IgD-negative memory B cell (primary cell): ENCODE measurements around the gene TSC1. TPM values are rescaled to one million over a fixed set of nuclear protein-coding genes. Genes with fewer than 3 reads are reported as not detected.

Source experiments
- H3K27ac Mint-ChIP-seq, 3 donors: one replicate each; pipeline ENCODE4 v1.8.0; 2020 to 2022; ENCODE audit warnings: mild to moderate bottlenecking in 3 of 3, mixed read lengths in 3 of 3, moderate library complexity in 1 of 3
- H3K27me3 Mint-ChIP-seq: one replicate; pipeline ENCODE4 v1.8.0; 2021; ENCODE audit warnings: mixed read lengths
- H3K36me3 Mint-ChIP-seq: one replicate; pipeline ENCODE4 v1.8.0; 2020; ENCODE audit warnings: mild to moderate bottlenecking, mixed read lengths
- H3K4me1 Mint-ChIP-seq, 3 donors: one replicate each; pipeline ENCODE4 v1.8.0; 2020 to 2022; ENCODE audit warnings: mixed read lengths in 3 of 3, mild to moderate bottlenecking in 1 of 3
- H3K4me3 Mint-ChIP-seq, 4 donors: one replicate each; pipeline ENCODE4 v1.8.0; 2020 to 2022; ENCODE audit warnings: mild to moderate bottlenecking in 4 of 4, mixed read lengths in 4 of 4, moderate library complexity in 3 of 4
- H3K9me3 Mint-ChIP-seq, 3 donors: one replicate each; pipeline ENCODE4 v1.8.0; 2020 to 2021; ENCODE audit warnings: mixed read lengths in 3 of 3, mild to moderate bottlenecking in 1 of 3
- polyA plus RNA-seq: library from polyadenylated mRNA; unstranded; fragments of 300-500 nt; fragmentation: Illumina TruSeq; gene quantifications from one replicate; pipeline ENCODE4 v1.2.3, GENCODE V29; 2021

TSC1 gene
- polyA plus RNA-seq, 1 donor from 2014 or later: 8.9 TPM

DNA sequence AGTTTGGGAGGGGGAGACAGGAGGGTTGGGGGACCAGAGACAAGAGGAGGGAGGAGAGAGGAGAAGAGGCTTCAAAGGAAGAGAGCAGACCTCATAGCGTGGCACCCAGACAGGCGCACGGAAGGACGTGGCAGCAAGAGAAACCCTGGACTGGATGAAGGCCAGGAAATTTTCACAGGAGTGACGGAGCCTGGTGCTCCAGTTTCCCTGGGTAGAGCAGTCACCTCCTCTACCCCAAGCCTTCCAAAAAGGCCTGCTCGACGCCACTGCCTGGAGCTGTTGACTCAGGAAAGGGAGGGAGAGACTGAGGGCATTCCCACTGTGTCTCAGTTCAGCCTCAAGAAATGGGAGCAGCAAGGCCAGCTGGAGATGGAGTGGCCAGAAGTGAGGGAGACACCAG, 85.7 kb downstream of the TSC1 start:
- H3K4me1 Mint-ChIP-seq: peaks cover 8 to 14% (median 9%) of the 10 kb centered on the region in 3 donors
- H3K4me3 Mint-ChIP-seq: no peak overlapping the region
- H3K27me3 Mint-ChIP-seq: peaks cover 5% of the 10 kb centered on the region
- peaks cover 2% of the 10 kb centered on the region for H3K36me3 Mint-ChIP-seq
- no peak overlapping the region for H3K27ac Mint-ChIP-seq
- no peaks in the 10 kb centered on the region for H3K9me3 Mint-ChIP-seq

- Mint-ChIP-seq H3K27ac (no peak overlapping the region), H3K9me3 (no peaks in the 10 kb centered on the region), H3K4me3 (no peak overlapping the region), H3K4me1 (peaks cover 8 to 15% (median 9%) of the 10 kb centered on the region in 3 donors), H3K27me3 (peaks cover 5% of the 10 kb centered on the region), H3K36me3 (peaks cover 2% of the 10 kb centered on the region)
These were observed 86.6 kb downstream of the TSC1 start for GRCh38 chr9:132857616-132858342.

DNA sequence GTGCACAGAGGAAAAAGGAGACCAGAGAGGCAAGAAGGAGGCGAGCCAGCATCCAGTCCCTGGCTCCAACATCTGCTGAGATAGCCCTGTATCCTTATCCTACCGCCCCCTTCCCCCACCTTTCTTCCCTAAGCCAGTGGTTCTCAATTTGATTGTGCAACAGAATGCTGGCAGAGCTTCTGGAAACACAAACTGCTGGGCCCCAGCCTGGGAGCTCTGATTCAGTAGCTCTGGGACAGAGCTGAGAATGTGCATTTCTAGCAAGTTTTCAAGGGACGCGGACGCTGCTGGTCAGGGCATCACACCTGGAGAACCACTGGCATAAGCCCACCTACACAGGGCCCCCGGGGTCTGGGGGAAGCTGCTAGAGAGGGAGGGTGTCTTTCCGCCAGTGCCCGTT, 87.4 kb downstream of the TSC1 start:
- no peak overlapping the region for H3K27ac Mint-ChIP-seq
- peak overlapping the region in 1 of 4 donors; percentile 88 for H3K4me3 Mint-ChIP-seq
- H3K36me3 Mint-ChIP-seq: peaks cover 3% of the 10 kb centered on the region
- peaks cover 7% of the 10 kb centered on the region for H3K27me3 Mint-ChIP-seq
- no peaks in the 10 kb centered on the region for H3K9me3 Mint-ChIP-seq
- peaks cover 9 to 16% (median 9%) of the 10 kb centered on the region in 3 donors for H3K4me1 Mint-ChIP-seq

- Mint-ChIP-seq H3K27ac (no peak overlapping the region), H3K27me3 (peaks cover 7% of the 10 kb centered on the region), H3K4me1 (peaks cover 10 to 21% (median 13%) of the 10 kb centered on the region in 3 donors), H3K36me3 (peaks cover 3% of the 10 kb centered on the region), H3K4me3 (peak overlapping the region in 3 of 4 donors; percentile 1 to 54 (median 22)), H3K9me3 (no peaks in the 10 kb centered on the region)
These were observed 88.5 kb downstream of the TSC1 start for GRCh38 chr9:132855904-132856303.

- Mint-ChIP-seq H3K27ac (peak overlapping the region in 2 of 3 donors; percentile 29 to 92), H3K36me3 (peaks cover 3% of the 10 kb centered on the region)
These were observed 89.6 kb downstream of the TSC1 start for GRCh38 chr9:132854832-132855231.

GRCh38 chr9:132853482-132853881, 90.9 kb downstream of the TSC1 start:
- H3K36me3 Mint-ChIP-seq: peaks cover 2% of the 10 kb centered on the region
- H3K4me3 Mint-ChIP-seq: peak overlapping the region in 3 of 4 donors; percentile 48 to 92 (median 84)
- peak overlapping the region in 1 of 3 donors; percentile 25 for H3K27ac Mint-ChIP-seq
- peaks cover 7% of the 10 kb centered on the region for H3K27me3 Mint-ChIP-seq
- no peaks in the 10 kb centered on the region for H3K9me3 Mint-ChIP-seq
- peaks cover 15 to 32% (median 21%) of the 10 kb centered on the region in 3 donors for H3K4me1 Mint-ChIP-seq

More at GRCh38 chr9:132854832-132855231, 89.6 kb downstream of the TSC1 start:
- Mint-ChIP-seq H3K9me3 (no peaks in the 10 kb centered on the region), H3K4me3 (peak overlapping the region; percentile 74 to 92 (median 83)), H3K4me1 (peaks cover 10 to 25% (median 13%) of the 10 kb centered on the region in 3 donors), H3K27me3 (peaks cover 7% of the 10 kb centered on the region)

DNA sequence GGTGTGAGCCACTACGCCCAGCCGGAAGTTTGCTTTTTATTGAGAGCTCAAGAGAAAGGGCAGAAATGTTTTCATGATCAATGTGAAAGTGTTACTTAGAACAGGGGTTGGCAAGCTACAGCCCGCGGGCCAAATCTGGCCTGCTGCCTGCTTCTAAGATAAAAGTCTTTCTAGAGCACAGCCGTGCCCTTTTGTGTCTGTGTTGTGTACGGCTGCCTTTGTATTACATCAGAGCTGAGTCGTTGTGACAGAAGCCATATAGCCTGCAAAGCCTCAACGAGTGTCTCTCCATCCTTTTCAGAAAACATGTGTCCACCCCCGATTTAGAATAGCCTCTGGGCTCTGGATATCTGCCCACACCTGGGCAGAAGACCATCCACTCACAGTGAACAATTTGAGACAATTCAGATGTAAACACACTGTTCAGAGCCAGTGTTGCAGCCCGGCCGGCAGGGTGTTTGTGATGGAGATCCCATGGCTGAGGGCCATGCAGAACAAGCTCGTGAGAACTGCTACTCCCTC, 95.2 kb downstream of the TSC1 start:
- H3K27me3 Mint-ChIP-seq: peaks cover 2% of the 10 kb centered on the region
- H3K27ac Mint-ChIP-seq: peak overlapping the region in 2 of 3 donors; percentile 70 to 91
- no peaks in the 10 kb centered on the region for H3K9me3 Mint-ChIP-seq
- peaks cover 8 to 23% (median 14%) of the 10 kb centered on the region in 3 donors for H3K4me1 Mint-ChIP-seq
- H3K4me3 Mint-ChIP-seq: peak overlapping the region; percentile 66 to 85 (median 74)
- H3K36me3 Mint-ChIP-seq: peaks cover 2% of the 10 kb centered on the region

DNA sequence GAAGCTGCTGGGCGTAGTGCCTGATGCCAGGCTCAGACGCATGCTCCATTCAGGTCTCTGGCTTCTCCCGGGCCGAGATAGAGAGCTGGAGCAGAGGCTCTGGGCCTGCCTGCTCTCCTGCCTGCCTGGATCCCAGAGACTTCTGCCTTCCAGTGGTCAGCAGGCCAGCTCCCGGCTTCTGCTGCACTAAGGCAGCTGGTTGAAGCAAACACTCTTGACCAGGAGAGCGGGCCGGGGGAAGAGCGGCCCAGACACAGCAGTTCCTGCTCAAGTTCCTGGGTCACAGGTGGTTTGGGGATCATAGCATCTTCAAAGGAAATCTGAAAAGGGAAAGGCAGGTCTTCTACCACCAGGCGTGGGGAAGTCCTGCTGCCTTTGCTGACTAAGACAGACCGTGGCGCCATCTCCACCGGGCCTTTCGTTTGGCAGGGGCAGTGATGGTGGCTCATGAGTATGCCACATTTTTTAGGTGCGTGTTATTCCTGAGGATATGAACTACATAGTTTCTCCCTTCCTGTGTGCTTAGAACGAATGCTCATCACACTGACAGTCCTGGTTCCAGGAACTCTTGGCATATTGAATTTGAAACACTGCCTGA, 97.4 kb downstream of the TSC1 start:
- H3K9me3 Mint-ChIP-seq: no peaks in the 10 kb centered on the region
- H3K27me3 Mint-ChIP-seq: no peaks in the 10 kb centered on the region
- H3K4me3 Mint-ChIP-seq: peak overlapping the region in 1 of 4 donors; percentile 5
- no peak overlapping the region for H3K27ac Mint-ChIP-seq
- H3K4me1 Mint-ChIP-seq: peaks cover 10 to 19% (median 13%) of the 10 kb centered on the region in 3 donors
- H3K36me3 Mint-ChIP-seq: no peaks in the 10 kb centered on the region

DNA sequence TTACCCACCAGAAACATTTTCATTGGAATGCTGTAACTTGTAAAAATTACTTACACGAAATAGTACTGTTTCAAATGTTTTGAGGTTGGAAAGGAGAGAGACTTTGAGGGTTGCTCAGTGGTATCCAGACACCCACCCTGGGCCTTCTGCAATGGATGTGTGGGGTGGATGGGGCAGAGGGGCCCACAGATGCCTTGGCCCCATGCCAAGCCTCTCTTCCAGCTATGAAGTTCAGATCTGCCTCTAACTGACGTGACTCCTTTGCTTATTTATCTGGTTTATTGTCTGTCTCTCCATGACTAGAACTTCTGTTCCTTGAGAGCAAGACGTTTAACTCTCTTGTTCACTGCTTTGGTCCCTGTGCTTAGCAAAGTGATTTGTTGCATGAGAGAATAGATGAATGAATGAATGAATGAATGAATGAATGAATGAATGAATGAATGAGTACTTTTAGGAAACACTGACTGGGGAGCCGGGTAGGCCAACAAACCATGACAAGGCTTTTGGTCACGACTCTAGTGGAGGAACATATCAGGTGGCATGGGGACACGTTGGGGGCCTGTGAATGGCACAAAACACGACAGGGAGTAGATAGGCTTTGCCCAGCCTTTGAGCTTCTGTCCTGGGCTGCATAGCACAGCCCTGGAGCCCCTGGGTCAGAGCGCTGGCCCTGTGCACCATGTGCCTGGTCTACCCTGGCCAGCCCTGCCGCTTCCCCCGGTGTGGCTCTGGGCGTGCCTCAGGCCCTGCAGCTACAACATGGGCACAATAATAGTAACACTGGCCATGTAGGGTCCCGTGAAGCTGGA, 98.1 kb downstream of the TSC1 start:
- H3K9me3 Mint-ChIP-seq: no peaks in the 10 kb centered on the region
- H3K27ac Mint-ChIP-seq: no peak overlapping the region
- H3K27me3 Mint-ChIP-seq: no peaks in the 10 kb centered on the region
- H3K4me3 Mint-ChIP-seq: no peak overlapping the region
- H3K4me1 Mint-ChIP-seq: peaks cover 9 to 14% (median 10%) of the 10 kb centered on the region in 3 donors
- no peaks in the 10 kb centered on the region for H3K36me3 Mint-ChIP-seq

DNA sequence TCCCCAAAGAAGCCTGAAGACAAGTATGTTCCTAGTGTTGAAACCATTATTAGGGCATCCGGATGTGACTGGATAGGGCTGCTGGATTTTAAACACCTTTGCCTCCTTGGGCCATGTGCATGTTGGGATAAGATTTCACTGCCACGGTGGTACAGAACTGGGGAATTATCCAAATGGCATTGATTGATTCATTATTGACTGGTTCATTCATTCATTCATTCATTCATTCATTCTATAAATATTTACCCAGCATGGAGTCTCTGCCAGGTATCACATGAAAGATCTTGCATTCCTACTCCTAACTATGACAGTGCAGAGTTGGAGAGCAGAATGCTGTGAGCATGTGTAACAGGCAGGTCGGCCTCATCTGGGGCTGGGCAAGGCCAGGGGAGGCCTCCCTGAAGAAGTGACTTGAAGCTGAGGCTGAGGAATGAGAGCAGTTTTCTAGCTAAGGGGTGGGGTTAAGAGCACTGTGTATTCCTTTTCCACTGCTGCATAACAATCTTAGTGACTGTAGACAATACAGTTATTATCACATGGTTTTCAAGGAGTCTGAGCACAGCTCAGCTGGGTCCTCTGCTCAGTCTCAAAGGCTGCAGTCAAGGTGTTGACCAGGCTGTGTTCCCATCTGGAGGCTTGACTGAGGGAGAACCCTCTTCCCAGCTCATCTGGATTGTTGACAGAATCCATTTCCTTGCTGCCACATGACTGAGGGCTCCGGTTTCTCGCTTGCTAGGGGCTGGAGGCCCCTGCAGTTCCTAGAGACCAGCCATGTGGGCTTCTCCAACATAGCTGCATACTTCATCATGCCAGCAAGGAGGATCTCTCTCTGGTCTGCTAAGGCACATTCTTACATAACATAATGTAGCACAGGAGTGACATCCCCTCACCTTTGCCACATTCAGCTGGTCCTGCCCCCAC, 102.0 kb downstream of the TSC1 start:
- H3K27ac Mint-ChIP-seq: no peak overlapping the region
- no peak overlapping the region for H3K4me3 Mint-ChIP-seq
- no peaks in the 10 kb centered on the region for H3K27me3 Mint-ChIP-seq
- peaks cover 1% of the 10 kb centered on the region for H3K36me3 Mint-ChIP-seq
- peaks cover 0 to 4% (median 2%) of the 10 kb centered on the region in 3 donors for H3K4me1 Mint-ChIP-seq
- no peaks in the 10 kb centered on the region for H3K9me3 Mint-ChIP-seq

Other genes with a start within 250 kb of the TSC1 start
- gene AK8, start 66.3 kb downstream of the TSC1 start, polyA plus RNA-seq: 11.8 TPM
- gene SPACA9, start 65.7 kb downstream of the TSC1 start, polyA plus RNA-seq: 4.6 TPM
- gene GFI1B, start 34.1 kb upstream of the TSC1 start, polyA plus RNA-seq: 0.74 TPM
- gene GTF3C5, start 86.4 kb upstream of the TSC1 start, polyA plus RNA-seq: 34.5 TPM
- not detected for gene CEL, start 117.4 kb upstream of the TSC1 start, polyA plus RNA-seq
- 16.9 TPM for gene RALGDS, start 176.6 kb upstream of the TSC1 start, polyA plus RNA-seq
- gene GBGT1, start 219.3 kb upstream of the TSC1 start, polyA plus RNA-seq: 1.7 TPM